ENCODE results near the gene ENAH. TPM values are rescaled to one million over a fixed set of nuclear protein-coding genes. Genes with fewer than 3 reads are reported as not detected.
A peak's percentile ranks its signal among the peaks of the same experiment; 100 is the strongest.

ENAH gene
- total and polyA plus RNA-seq, 8 donors = 8.0 to 62.8 (median 31.9) TPM

DNA sequence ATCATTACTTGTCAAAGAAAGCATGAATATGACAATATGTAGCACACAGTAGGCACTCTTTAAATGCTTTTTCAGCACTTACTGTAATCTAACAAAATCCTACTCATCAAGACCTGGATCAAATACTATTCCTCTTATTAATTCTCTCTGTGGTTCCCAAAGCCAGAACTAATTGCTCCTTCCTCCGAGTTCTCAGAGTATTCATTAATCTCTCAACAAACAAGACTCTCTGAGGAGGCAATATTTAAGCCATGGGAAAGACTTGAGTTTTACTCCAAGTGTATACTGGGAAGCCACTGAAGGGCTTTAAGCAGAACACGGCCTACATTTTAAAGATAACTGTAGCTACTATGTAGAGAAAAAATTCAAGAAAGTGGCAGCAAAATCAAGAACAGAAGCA, 79.7 kb downstream of the ENAH start:
- 39 to 41% methylated on average over 2 of the region's 2 CpGs for WGBS, 2 donors
- ATAC-seq (no peak), FAIRE-seq (no peak), DNase-seq (no peak)
- no peak overlapping the region for H3K27ac ChIP-seq
- intact Hi-C loops (cut with DNase I) = no loop called here
- no peaks in the 10 kb centered on the region for H3K9me3 ChIP-seq
- no peaks in the 10 kb centered on the region for H3K27me3 ChIP-seq
- peaks cover 0 to 2% (median 0%) of the 10 kb centered on the region in 3 donors for H3K4me1 ChIP-seq
- H3K36me3 ChIP-seq = no peaks in the 10 kb centered on the region
- TF ChIP-seq, protein P1, sequence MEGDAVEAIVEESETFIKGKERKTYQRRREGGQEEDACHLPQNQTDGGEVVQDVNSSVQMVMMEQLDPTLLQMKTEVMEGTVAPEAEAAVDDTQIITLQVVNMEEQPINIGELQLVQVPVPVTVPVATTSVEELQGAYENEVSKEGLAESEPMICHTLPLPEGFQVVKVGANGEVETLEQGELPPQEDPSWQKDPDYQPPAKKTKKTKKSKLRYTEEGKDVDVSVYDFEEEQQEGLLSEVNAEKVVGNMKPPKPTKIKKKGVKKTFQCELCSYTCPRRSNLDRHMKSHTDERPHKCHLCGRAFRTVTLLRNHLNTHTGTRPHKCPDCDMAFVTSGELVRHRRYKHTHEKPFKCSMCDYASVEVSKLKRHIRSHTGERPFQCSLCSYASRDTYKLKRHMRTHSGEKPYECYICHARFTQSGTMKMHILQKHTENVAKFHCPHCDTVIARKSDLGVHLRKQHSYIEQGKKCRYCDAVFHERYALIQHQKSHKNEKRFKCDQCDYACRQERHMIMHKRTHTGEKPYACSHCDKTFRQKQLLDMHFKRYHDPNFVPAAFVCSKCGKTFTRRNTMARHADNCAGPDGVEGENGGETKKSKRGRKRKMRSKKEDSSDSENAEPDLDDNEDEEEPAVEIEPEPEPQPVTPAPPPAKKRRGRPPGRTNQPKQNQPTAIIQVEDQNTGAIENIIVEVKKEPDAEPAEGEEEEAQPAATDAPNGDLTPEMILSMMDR (IDR thresholded peaks at IDR 0.05) = no peak
- H3K4me3 ChIP-seq = no peak overlapping the region

DNA sequence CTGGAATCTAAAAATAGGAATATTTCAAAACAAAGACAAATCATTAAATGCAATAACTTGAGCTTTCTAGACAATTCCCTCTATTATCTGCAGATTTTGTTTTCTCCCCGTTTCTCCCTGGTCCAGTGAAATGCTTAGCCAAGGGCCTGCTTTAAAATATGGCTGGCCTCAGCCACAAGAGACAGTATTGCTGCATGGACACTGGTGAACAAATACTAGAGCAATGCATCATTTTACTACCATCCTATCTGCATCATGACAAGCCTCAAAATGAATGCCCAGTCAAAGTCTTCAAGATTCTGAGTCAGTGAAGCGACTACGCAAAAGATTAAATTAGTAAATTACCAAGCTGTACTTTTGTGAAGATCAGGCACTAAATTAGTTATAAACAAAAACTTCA, 80.5 kb downstream of the ENAH start:
- ATAC-seq (no peak), FAIRE-seq (no peak), DNase-seq (no peak)
- Histone ChIP-seq H3K4me1 (no peaks in the 10 kb centered on the region), H3K36me3 (no peaks in the 10 kb centered on the region), H3K27me3 (no peaks in the 10 kb centered on the region), H3K27ac (no peak overlapping the region), H3K4me3 (no peak overlapping the region), H3K9me3 (no peaks in the 10 kb centered on the region)
- 74 to 79% methylated on average over 3 of the region's 3 CpGs for WGBS, 2 donors
- TF ChIP-seq, protein P1 (IDR thresholded peaks at IDR 0.05) = no peak
- intact Hi-C loops (cut with DNase I) = no loop called here

DNA sequence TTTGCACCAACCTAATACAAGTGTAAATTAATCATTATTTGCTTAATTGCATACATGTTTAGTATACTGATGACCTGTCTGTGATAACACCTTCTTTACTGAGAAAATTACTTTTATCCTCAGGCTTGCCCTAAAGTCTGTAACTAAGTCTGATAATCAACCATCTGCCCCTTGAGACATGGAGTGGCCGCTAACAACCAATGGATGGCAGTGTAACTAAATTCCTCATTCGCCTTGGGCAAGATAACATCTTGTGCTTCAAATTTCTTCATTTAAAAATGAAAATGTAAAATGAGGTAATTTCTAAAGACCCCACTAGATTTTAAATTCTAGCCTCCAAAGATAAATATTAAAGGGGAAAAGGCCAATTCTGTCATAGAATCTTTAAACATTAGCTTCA, 85.1 kb downstream of the ENAH start:
- H3K27me3 ChIP-seq = no peaks in the 10 kb centered on the region
- peaks cover 0 to 3% (median 0%) of the 10 kb centered on the region in 3 donors for H3K4me1 ChIP-seq
- FAIRE-seq (no peak), ATAC-seq (peak in 1 of 4 donors; percentile 50), DNase-seq (no peak)
- TF ChIP-seq, protein P1 (IDR thresholded peaks at IDR 0.05) = no peak
- H3K27ac ChIP-seq = no peak overlapping the region
- no peak overlapping the region for H3K4me3 ChIP-seq
- intact Hi-C loops (cut with DNase I) = no loop called here
- 69 to 70% methylated on average over 2 of the region's 2 CpGs for WGBS, 2 donors
- H3K36me3 ChIP-seq = no peaks in the 10 kb centered on the region
- H3K9me3 ChIP-seq = no peaks in the 10 kb centered on the region

DNA sequence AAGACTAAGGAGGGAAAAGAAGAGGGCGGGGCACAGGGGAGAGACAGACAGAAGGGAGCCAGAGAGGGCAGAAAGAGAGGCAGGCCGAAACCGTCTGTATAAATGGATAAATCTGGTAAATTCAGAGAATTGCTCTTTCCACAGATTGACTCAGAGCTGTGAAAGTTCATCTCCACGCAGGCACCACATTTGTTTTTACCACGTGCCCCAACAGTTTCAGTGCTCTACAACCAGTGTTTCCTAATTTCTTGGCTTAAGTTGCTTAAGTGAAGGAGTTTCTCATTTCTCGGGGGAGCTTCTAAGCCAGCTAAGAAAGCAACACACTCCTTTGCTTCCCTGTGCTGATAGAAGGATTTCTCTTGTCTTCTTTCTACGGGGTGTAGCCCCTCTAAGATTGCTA, 87.1 kb downstream of the ENAH start:
- TF ChIP-seq, protein P1 (IDR thresholded peaks at IDR 0.05) = no peak
- 89 to 93% methylated on average over 7 of the region's 7 CpGs for WGBS, 2 donors
- peak in 2 of 4 donors; percentile 29 to 60 for ATAC-seq
- Histone ChIP-seq H3K9me3 (no peaks in the 10 kb centered on the region), H3K4me3 (no peak overlapping the region), H3K27ac (no peak overlapping the region), H3K36me3 (no peaks in the 10 kb centered on the region), H3K27me3 (no peaks in the 10 kb centered on the region), H3K4me1 (peaks cover 0 to 3% (median 0%) of the 10 kb centered on the region in 3 donors)
- DNase-seq = no peak
- FAIRE-seq = no peak
- intact Hi-C loops (cut with DNase I) = no loop called here

DNA sequence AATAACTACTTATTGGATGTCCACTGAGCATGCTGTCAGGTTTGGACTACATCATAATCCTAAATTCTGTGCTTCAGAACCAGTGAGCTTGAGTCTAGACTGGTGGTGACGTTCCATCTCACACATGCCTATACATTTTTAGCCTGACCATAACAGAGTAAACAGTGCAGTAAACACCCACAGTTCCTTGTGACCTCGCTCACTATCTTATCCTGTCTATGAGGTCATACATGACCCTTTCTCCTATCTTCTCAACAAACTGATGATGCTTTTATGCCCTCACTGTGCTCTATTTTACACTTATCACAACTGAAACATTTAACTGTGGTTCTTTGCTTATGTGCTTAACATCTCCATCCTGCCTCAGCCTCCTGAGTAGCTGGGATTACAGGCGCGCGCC, 91.2 kb downstream of the ENAH start:
- no peak for FAIRE-seq
- Histone ChIP-seq H3K36me3 (no peaks in the 10 kb centered on the region), H3K4me1 (peaks cover 0 to 3% (median 0%) of the 10 kb centered on the region in 3 donors), H3K27ac (no peak overlapping the region), H3K27me3 (no peaks in the 10 kb centered on the region), H3K9me3 (no peaks in the 10 kb centered on the region), H3K4me3 (no peak overlapping the region)
- TF ChIP-seq, protein P1 (IDR thresholded peaks at IDR 0.05) = no peak
- 96 to 98% methylated on average over 5 of the region's 5 CpGs for WGBS, 2 donors
- intact Hi-C loops (cut with DNase I) = no loop called here
- ATAC-seq = no peak
- DNase-seq = no peak

Measured in pancreas (tissue), 10 donors.